Activated T-cell treated with anti-CD3 and anti-CD28 coated beads, Interleukin-2, amount 50 U/mL, for 4 hours (primary cell): ENCODE measurements around the gene HPSE. TPM values are rescaled to one million over a fixed set of nuclear protein-coding genes. Genes with fewer than 3 reads are reported as not detected.
A peak's percentile ranks its signal among the peaks of the same experiment; 100 is the strongest.
"Not testable (repeated sequence)": the region's sequence is repeated elsewhere in the genome, so short reads cannot be mapped to it uniquely, and the experiment has no call there.

ENCODE experiments used
- ATAC-seq, 2 donors: fragments of 200-7000 bp; cut with Tn5 transposase; one replicate each; pipeline ENCODE4 v1.10.0; 2021
- DNase-seq: peaks from one replicate; pipeline ENCODE4 v3.0.0-alpha.2; 2020
- H3K27me3 Mint-ChIP-seq: one replicate; pipeline ENCODE4 v1.8.0; 2021; ENCODE audit warnings: low read depth, mixed read lengths
- H3K36me3 Mint-ChIP-seq: one replicate; pipeline ENCODE4 v1.8.0; 2022; ENCODE audit warnings: mixed read lengths; ENCODE audit not compliant: insufficient read depth
- H3K4me1 Mint-ChIP-seq: one replicate; pipeline ENCODE4 v1.8.0; 2021; ENCODE audit warnings: low read depth, mixed read lengths
- H3K4me3 Mint-ChIP-seq: one replicate; pipeline ENCODE4 v1.8.0; 2021; ENCODE audit warnings: mild to moderate bottlenecking, moderate library complexity, mixed read lengths
- H3K9me3 Mint-ChIP-seq: one replicate; pipeline ENCODE4 v1.8.0; 2021; ENCODE audit warnings: mixed read lengths
- total RNA-seq, 3 donors: library from RNA; stranded (reverse); gene quantifications; one replicate each; pipeline ENCODE4 v1.2.1, GENCODE V29; 2021

The HPSE gene
- total RNA-seq, 3 donors from 2014 or later, result 4.2 to 5.6 (median 5.0) TPM

- Mint-ChIP-seq H3K36me3 (no peaks in the 10 kb centered on the region), H3K9me3 (peaks cover 12% of the 10 kb centered on the region), H3K4me3 (peak overlapping the region; percentile 45), H3K4me1 (peaks cover 15% of the 10 kb centered on the region), H3K27me3 (no peaks in the 10 kb centered on the region)
- ATAC-seq (peak; percentile 93 to 94), DNase-seq (no peak)
Measured at GRCh38 chr4:83356899-83357661, 22.4 kb upstream of the HPSE start.

DNA sequence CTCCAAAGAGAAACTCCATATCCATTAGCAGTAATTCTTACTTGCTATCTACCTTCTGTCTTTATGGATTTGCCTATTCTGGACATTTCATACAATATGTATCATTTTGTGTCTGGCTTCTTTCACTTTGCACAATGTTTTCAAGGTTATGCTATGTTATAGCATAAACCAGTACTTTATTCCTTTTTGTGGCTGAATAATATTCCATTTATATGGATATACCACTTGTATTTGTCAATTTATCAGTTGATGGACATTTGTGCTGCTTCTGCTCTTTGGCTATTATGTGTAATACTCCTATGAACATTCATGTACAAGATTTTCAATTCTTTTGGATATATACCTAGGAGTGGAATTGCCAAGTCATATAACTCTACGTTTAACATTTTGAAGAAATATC lies 18.9 kb upstream of the HPSE start:
- Mint-ChIP-seq H3K4me3 (no peak overlapping the region), H3K4me1 (peaks cover 32% of the 10 kb centered on the region), H3K36me3 (no peaks in the 10 kb centered on the region), H3K27me3 (no peaks in the 10 kb centered on the region), H3K9me3 (peaks cover 12% of the 10 kb centered on the region)
- DNase-seq, result no peak
- no peak for ATAC-seq

DNA sequence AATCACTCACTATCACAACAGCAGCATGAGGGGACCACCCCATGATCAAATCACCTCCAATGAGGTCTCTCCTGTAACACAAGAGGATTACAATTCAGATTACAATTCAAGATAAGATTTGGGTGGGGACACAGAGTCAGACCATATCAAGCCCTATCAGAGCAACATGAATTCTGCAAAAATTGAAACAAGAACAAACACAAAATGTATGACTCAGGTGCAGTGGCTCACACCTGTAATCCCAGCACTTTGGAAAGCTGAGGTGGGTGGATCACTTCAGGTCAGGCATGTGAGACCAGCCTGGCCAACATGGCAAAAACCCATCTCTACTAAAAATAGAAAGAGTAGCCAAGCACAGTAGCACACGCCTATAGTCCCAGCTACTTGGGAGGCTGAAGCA lies 13.4 kb upstream of the HPSE start:
- Mint-ChIP-seq H3K4me1 (peaks cover 19% of the 10 kb centered on the region), H3K9me3 (peaks cover 17% of the 10 kb centered on the region), H3K27me3 (no peaks in the 10 kb centered on the region), H3K36me3 (peaks cover 1% of the 10 kb centered on the region), H3K4me3 (no peak overlapping the region)
- no peak for DNase-seq
- no peak for ATAC-seq

- Mint-ChIP-seq H3K9me3 (peaks cover 19% of the 10 kb centered on the region), H3K4me3 (no peak overlapping the region), H3K36me3 (peaks cover 1% of the 10 kb centered on the region), H3K4me1 (peaks cover 18% of the 10 kb centered on the region), H3K27me3 (no peaks in the 10 kb centered on the region)
- ATAC-seq, result no peak
- no peak for DNase-seq
Measured at GRCh38 chr4:83342476-83342875, 7.8 kb upstream of the HPSE start.

GRCh38 chr4:83340692-83341343 lies 6.2 kb upstream of the HPSE start:
- H3K27me3 Mint-ChIP-seq, result no peaks in the 10 kb centered on the region
- H3K9me3 Mint-ChIP-seq, result peaks cover 6% of the 10 kb centered on the region
- H3K36me3 Mint-ChIP-seq, result peaks cover 1% of the 10 kb centered on the region
- peaks cover 20% of the 10 kb centered on the region for H3K4me1 Mint-ChIP-seq
- no peak overlapping the region for H3K4me3 Mint-ChIP-seq
- ATAC-seq (peak; percentile 97 to 99), DNase-seq (no peak)

- Mint-ChIP-seq H3K36me3 (peaks cover 1% of the 10 kb centered on the region), H3K9me3 (peaks cover 6% of the 10 kb centered on the region), H3K4me3 (no peak overlapping the region), H3K4me1 (peaks cover 28% of the 10 kb centered on the region), H3K27me3 (no peaks in the 10 kb centered on the region)
- DNase-seq, result no peak
- no peak for ATAC-seq
Measured at GRCh38 chr4:83339573-83339972, 4.9 kb upstream of the HPSE start.

DNA sequence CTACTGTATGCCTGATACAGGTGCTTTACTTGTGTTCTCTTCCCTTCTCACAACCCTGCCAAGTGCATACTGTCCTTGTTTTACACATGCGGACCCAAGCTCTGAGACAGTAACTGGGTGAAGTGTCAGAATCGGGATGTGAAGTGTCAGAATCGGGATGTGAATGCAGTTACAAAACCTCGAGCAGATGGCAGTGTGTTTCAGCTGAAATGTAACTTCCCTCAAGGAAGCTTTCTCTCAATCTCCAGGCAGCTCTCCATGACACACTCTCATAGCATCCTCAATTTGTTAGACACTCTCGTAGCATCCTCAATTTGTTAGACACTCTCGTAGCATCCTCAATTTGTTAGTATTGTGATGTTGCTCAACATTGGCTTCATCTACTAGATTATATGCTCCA lies 1.1 kb upstream of the HPSE start:
- peaks cover 33% of the 10 kb centered on the region for H3K4me1 Mint-ChIP-seq
- no peak for ATAC-seq

GRCh38 chr4:83331956-83332355 lies 2.7 kb downstream of the HPSE start:
- ATAC-seq (no peak), DNase-seq (no peak)
- Mint-ChIP-seq H3K4me3 (peak overlapping the region; percentile 1), H3K27me3 (no peaks in the 10 kb centered on the region), H3K4me1 (peaks cover 31% of the 10 kb centered on the region), H3K9me3 (no peaks in the 10 kb centered on the region), H3K36me3 (peaks cover 13% of the 10 kb centered on the region)

More for the DNA sequence above, 1.1 kb upstream of the HPSE start:
- DNase-seq, result no peak
- H3K36me3 Mint-ChIP-seq, result peaks cover 1% of the 10 kb centered on the region
- peaks cover 6% of the 10 kb centered on the region for H3K9me3 Mint-ChIP-seq
- H3K27me3 Mint-ChIP-seq, result no peaks in the 10 kb centered on the region
- H3K4me3 Mint-ChIP-seq, result peak overlapping the region; percentile 86

GRCh38 chr4:83329521-83330110 lies 5.0 kb downstream of the HPSE start:
- DNase-seq (no peak), ATAC-seq (no peak)
- no peaks in the 10 kb centered on the region for H3K9me3 Mint-ChIP-seq
- H3K27me3 Mint-ChIP-seq, result no peaks in the 10 kb centered on the region
- peaks cover 18% of the 10 kb centered on the region for H3K36me3 Mint-ChIP-seq
- H3K4me3 Mint-ChIP-seq, result no peak overlapping the region
- peaks cover 22% of the 10 kb centered on the region for H3K4me1 Mint-ChIP-seq

DNA sequence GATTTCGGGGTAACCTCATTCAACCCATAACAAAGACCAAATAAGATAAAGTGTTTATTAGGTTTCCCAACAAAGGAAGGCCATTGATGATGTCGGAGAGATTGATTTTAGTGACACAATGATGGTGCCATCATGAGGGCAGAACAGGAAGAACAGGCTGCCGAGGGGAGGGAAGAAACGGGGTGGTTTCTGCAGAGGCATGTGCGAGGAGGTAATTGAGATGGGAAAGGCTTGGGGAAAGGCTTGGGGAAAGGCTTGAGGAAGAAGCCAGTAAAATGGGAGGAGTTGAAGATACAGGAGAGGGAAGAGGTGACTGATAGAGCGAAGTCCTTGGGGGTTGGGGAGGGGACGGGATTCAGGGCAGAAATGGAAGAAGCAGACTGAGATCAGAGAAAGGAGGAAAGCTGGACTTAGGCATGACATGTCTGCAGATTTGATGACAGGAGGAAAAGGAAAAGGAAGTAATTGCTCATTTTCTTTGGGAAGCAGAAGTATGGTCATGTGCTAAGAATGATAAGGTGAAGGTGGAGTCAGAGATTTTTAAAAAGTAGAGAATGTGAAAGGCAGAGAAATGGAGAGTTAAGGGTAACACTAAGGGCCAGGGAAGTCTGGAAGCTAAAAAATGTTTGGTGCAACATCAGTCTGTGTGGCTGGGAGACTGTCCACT lies 6.0 kb downstream of the HPSE start:
- Mint-ChIP-seq H3K9me3 (no peaks in the 10 kb centered on the region), H3K27me3 (no peaks in the 10 kb centered on the region), H3K4me3 (no peak overlapping the region), H3K4me1 (peaks cover 12% of the 10 kb centered on the region), H3K36me3 (peaks cover 18% of the 10 kb centered on the region)
- ATAC-seq (no peak), DNase-seq (no peak)

- Mint-ChIP-seq H3K4me1 (peaks cover 1% of the 10 kb centered on the region), H3K27me3 (no peaks in the 10 kb centered on the region), H3K4me3 (no peak overlapping the region), H3K9me3 (no peaks in the 10 kb centered on the region), H3K36me3 (peaks cover 20% of the 10 kb centered on the region)
- DNase-seq, result no peak
- ATAC-seq, result no peak
Measured at GRCh38 chr4:83326546-83326945, 8.1 kb downstream of the HPSE start.

DNA sequence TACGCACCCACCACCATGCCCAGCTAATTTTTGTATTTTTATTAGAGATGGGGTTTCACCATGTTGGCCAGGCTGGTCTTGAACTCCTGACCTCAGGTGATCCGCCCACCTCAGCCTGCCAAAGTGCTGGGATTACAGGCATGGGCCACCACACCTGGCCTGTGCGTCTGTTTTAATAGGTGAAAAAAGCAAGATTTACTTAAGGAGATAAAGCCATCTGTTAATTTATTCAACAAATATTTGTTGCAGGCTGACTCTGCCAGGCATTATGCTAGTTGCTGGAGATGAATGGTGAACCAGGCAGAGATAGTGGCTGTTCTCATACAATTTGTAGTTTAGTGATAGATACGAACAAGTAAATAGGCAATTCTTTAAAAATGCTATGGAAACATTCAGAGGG lies 9.3 kb downstream of the HPSE start:
- not testable (repeated sequence) for H3K27me3 Mint-ChIP-seq, ATAC-seq, H3K4me3 Mint-ChIP-seq, H3K4me1 Mint-ChIP-seq, DNase-seq, H3K9me3 Mint-ChIP-seq
- H3K36me3 Mint-ChIP-seq, result peaks cover 23% of the 10 kb centered on the region

DNA sequence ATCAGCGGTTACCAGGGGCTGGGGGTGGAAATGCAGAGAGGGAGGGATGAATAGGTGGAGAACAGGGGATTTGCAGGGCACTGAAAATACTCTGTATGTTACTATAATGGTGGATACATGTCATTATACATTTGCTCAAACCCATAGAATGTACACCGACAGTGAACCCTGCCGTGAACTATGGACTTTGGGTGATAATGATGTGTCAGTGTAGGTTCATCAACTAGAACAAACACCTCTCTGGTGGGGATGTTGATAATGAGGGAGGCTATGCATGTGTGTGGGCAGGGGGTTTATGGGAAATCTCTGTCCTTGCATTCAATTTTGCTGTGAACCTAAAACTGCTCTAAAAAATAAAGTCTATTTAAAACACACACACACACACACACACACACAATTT lies 11.5 kb downstream of the HPSE start:
- H3K36me3 Mint-ChIP-seq, result peaks cover 21% of the 10 kb centered on the region
- ATAC-seq (no peak), DNase-seq (no peak)
- peaks cover 6% of the 10 kb centered on the region for H3K4me1 Mint-ChIP-seq
- no peaks in the 10 kb centered on the region for H3K27me3 Mint-ChIP-seq
- no peak overlapping the region for H3K4me3 Mint-ChIP-seq
- H3K9me3 Mint-ChIP-seq, result no peaks in the 10 kb centered on the region

DNA sequence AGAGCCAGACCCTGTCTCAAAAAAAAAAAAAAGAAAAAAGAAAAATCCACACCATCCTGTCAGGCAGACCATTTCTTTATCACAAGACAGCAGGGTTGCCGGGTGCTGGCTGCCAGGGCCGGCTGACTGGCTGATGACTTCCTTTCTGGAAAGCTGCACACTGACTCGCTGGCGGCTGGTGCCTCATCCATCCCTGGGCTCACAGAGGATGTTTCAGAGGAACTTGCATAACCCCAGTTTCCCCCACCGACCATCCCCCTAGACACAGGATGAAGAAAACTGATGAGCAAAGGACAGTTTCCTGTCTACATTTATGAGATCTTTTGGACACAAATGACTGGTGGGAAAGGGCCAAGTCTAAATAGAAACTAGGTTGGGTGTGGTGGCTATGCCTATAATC lies 14.1 kb downstream of the HPSE start:
- ATAC-seq, result peak; percentile 32 to 37
- H3K27me3 Mint-ChIP-seq, result no peaks in the 10 kb centered on the region
- no peak for DNase-seq
- H3K4me3 Mint-ChIP-seq, result no peak overlapping the region
- peaks cover 6% of the 10 kb centered on the region for H3K4me1 Mint-ChIP-seq
- H3K9me3 Mint-ChIP-seq, result no peaks in the 10 kb centered on the region
- peaks cover 23% of the 10 kb centered on the region for H3K36me3 Mint-ChIP-seq
